Ishikawa (cell line): ENCODE measurements around the gene NCK1.

ENCODE experiments used
- CEBPB ChIP-seq: IDR thresholded peaks from 2 replicates; pipeline ENCODE4 v1.6.1; 2012
- RAD21 ChIP-seq: IDR thresholded peaks from 2 replicates; pipeline ENCODE4 v1.6.1; 2012; ENCODE audit warnings: low read depth
- YY1 ChIP-seq: IDR thresholded peaks from 2 replicates; pipeline ENCODE4 v1.6.1; 2012; ENCODE audit warnings: low read depth

GRCh38 chr3:136842294-136842693 is 19.7 kb upstream of the NCK1 start:
- TF ChIP-seq YY1, result no peak
- no peak for TF ChIP-seq CEBPB
- TF ChIP-seq RAD21, result no peak
